ENCODE results near the gene RPL7L1.

The RPL7L1 gene

DNA sequence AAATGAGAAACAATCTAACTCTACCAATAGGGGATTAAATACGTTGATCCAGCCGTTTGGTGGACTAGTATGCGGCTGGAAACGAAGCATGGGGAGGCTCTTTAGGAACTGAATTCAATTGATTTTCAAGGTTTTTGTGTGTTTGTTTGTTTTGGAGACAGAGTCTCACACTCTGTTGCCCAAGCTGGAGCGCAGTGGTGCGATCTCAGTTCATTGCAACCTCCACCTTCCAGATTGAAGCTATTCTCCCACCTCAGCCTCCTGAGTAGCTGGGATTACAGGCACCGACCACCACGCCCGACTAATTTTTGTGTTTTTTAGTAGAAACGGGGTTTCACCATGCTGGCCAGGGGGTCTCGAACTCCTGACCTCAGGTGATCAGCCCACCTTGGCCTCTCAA is 57.0 kb downstream of the RPL7L1 start:
- DNase-seq = no peak

DNA sequence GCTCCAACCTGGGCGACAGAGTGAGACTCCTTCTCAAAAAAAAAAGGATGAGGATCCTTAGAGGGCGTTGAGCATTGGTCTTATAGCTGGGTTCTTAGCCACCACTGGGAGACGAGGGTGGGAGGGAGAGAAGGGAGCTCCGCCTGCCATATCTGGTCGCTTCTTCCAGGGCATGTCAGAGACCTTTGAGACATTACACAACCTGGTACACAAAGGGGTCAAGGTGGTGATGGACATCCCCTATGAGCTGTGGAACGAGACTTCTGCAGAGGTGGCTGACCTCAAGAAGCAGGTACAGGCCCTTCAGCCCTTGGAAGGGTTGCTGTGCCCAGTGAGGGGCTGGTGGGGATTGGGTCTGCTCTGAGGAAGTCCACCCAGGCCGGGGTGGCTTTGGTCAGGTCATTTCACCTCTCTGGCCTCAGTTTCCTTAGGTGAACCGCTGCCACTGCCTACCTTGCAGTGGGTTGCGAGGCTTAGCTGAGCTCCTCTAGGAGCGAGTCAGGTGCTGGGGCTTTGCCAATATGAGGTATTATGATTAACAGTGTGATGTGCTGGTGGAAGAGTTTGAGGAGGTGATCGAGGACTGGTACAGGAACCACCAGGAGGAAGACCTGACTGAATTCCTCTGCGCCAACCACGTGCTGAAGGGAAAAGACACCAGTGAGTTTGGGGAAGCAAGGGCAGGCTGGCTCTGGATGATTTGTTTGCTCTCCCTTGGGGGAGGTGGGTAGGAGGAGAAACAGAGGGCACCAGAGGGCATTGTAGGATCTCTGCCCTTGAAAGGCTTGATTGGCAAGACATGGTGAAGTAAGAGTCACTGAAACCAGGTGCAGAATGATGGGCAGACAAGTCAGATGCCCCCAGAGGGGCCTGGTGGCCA is 58.4 kb downstream of the RPL7L1 start:
- DNase-seq = no peak

DNA sequence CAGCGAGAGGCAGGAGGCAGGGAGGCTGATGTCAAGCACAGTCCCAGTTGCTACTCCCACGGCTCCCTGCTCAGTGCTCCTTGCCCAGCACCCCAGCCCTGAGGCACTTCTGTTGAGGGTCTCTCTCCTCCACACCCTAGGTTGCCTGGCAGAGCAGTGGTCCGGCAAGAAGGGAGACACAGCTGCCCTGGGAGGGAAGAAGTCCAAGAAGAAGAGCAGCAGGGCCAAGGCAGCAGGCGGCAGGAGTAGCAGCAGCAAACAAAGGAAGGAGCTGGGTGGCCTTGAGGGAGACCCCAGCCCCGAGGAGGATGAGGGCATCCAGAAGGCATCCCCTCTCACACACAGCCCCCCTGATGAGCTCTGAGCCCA is 59.0 kb downstream of the RPL7L1 start:
- no peak for DNase-seq

DNA sequence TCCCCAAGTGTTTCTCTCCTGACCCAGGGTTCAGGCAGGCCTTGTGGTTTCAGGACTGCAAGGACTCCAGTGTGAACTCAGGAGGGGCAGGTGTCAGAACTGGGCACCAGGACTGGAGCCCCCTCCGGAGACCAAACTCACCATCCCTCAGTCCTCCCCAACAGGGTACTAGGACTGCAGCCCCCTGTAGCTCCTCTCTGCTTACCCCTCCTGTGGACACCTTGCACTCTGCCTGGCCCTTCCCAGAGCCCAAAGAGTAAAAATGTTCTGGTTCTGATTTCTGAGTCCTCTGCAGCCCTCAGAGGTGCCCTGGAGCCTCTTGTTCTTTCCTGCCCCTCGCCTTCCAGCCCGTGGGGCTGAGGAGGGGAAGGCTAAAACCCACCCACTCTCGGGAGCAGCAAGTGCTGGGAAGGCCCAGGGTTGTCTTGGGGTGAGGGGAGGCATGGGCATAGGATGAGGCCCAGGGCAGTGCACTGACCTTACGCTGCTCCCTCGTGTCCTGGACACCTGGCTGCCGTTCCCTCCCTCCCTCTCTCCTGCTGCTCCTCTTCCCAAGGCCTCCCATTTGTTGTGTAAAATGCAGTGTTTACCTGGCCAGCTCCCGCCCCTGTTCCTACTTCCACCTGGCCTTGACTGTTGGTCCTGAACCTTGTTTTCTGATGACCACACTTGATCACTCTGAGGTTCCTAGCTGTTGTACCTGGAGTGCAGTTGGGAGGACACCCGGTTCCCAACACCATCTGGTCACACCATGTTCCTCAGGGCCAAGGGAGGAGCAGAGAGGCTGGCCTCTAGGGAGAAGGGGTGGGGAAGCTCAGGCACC is 59.8 kb downstream of the RPL7L1 start:
- no peak for DNase-seq

Data from activated gamma-delta T cell treated with Interleukin-2 at 50 U/mL for 16 hours (primary cell).